Measurements from ENCODE around the gene TBCD.

Gene TBCD

GRCh38 chr17:82902972-82903874, 151.4 kb downstream of the TBCD start:
- no peaks in the 10 kb centered on the region for H3K27me3 ChIP-seq (ENCODE audit: control insufficient read depth, insufficient read depth, low read length, poor library complexity, severe bottlenecking)
- H3K9me3 ChIP-seq (ENCODE audit: control insufficient read depth, low read length) = no peaks in the 10 kb centered on the region
- 97% methylated on average over 33 of the region's 37 CpGs for WGBS, 2 experiments
- no peak overlapping the region for H3K4me3 ChIP-seq (ENCODE audit: insufficient read depth, low read depth, low read length)
- peaks cover 21% of the 10 kb centered on the region for H3K36me3 ChIP-seq (ENCODE audit: control insufficient read depth, insufficient read depth, low read length)
- H3K4me1 ChIP-seq (ENCODE audit: control insufficient read depth, insufficient read depth, low read length) = no peaks in the 10 kb centered on the region
- H3K27ac ChIP-seq (ENCODE audit: insufficient read depth, low read depth, low read length, poor library complexity, severe bottlenecking) = no peak overlapping the region

GRCh38 chr17:82905130-82905529, 153.3 kb downstream of the TBCD start:
- no peaks in the 10 kb centered on the region for H3K4me1 ChIP-seq (ENCODE audit: control insufficient read depth, insufficient read depth, low read length)
- H3K36me3 ChIP-seq (ENCODE audit: control insufficient read depth, insufficient read depth, low read length) = peaks cover 21% of the 10 kb centered on the region
- no peaks in the 10 kb centered on the region for H3K27me3 ChIP-seq (ENCODE audit: control insufficient read depth, insufficient read depth, low read length, poor library complexity, severe bottlenecking)
- no peak overlapping the region for H3K4me3 ChIP-seq (ENCODE audit: insufficient read depth, low read depth, low read length)
- H3K27ac ChIP-seq (ENCODE audit: insufficient read depth, low read depth, low read length, poor library complexity, severe bottlenecking) = no peak overlapping the region
- WGBS, 2 experiments = 95 to 96% methylated on average over 20 of the region's 20 CpGs
- no peaks in the 10 kb centered on the region for H3K9me3 ChIP-seq (ENCODE audit: control insufficient read depth, low read length)

- H3K36me3 ChIP-seq (ENCODE audit: control insufficient read depth, insufficient read depth, low read length) = peaks cover 3% of the 10 kb centered on the region
- H3K27me3 ChIP-seq (ENCODE audit: control insufficient read depth, insufficient read depth, low read length, poor library complexity, severe bottlenecking) = no peaks in the 10 kb centered on the region
- H3K4me1 ChIP-seq (ENCODE audit: control insufficient read depth, insufficient read depth, low read length) = no peaks in the 10 kb centered on the region
- WGBS, 2 experiments = 94 to 96% methylated on average over 19 of the region's 19 CpGs
- H3K27ac ChIP-seq (ENCODE audit: insufficient read depth, low read depth, low read length, poor library complexity, severe bottlenecking) = no peak overlapping the region
- no peaks in the 10 kb centered on the region for H3K9me3 ChIP-seq (ENCODE audit: control insufficient read depth, low read length)
- H3K4me3 ChIP-seq (ENCODE audit: insufficient read depth, low read depth, low read length) = no peak overlapping the region
Measured at GRCh38 chr17:82907797-82908542, 156.1 kb downstream of the TBCD start.

- Histone ChIP-seq H3K36me3 (ENCODE audit: control insufficient read depth, insufficient read depth, low read length) (peaks cover 3% of the 10 kb centered on the region), H3K27ac (ENCODE audit: insufficient read depth, low read depth, low read length, poor library complexity, severe bottlenecking) (no peak overlapping the region), H3K4me1 (ENCODE audit: control insufficient read depth, insufficient read depth, low read length) (no peaks in the 10 kb centered on the region), H3K27me3 (ENCODE audit: control insufficient read depth, insufficient read depth, low read length, poor library complexity, severe bottlenecking) (no peaks in the 10 kb centered on the region), H3K9me3 (ENCODE audit: control insufficient read depth, low read length) (no peaks in the 10 kb centered on the region), H3K4me3 (ENCODE audit: insufficient read depth, low read depth, low read length) (no peak overlapping the region)
- WGBS, 2 experiments = 95% methylated on average over 13 of the region's 13 CpGs
Measured at GRCh38 chr17:82908543-82909160, 156.8 kb downstream of the TBCD start.

- no peaks in the 10 kb centered on the region for H3K4me1 ChIP-seq (ENCODE audit: control insufficient read depth, insufficient read depth, low read length)
- peaks cover 3% of the 10 kb centered on the region for H3K36me3 ChIP-seq (ENCODE audit: control insufficient read depth, insufficient read depth, low read length)
- no peak overlapping the region for H3K27ac ChIP-seq (ENCODE audit: insufficient read depth, low read depth, low read length, poor library complexity, severe bottlenecking)
- no peaks in the 10 kb centered on the region for H3K9me3 ChIP-seq (ENCODE audit: control insufficient read depth, low read length)
- H3K27me3 ChIP-seq (ENCODE audit: control insufficient read depth, insufficient read depth, low read length, poor library complexity, severe bottlenecking) = no peaks in the 10 kb centered on the region
- 92 to 93% methylated on average over 26 of the region's 26 CpGs for WGBS, 2 experiments
- H3K4me3 ChIP-seq (ENCODE audit: insufficient read depth, low read depth, low read length) = no peak overlapping the region
Measured at GRCh38 chr17:82909322-82909904, 157.5 kb downstream of the TBCD start.

- Histone ChIP-seq H3K36me3 (ENCODE audit: control insufficient read depth, insufficient read depth, low read length) (peaks cover 3% of the 10 kb centered on the region), H3K9me3 (ENCODE audit: control insufficient read depth, low read length) (no peaks in the 10 kb centered on the region), H3K27ac (ENCODE audit: insufficient read depth, low read depth, low read length, poor library complexity, severe bottlenecking) (no peak overlapping the region), H3K27me3 (ENCODE audit: control insufficient read depth, insufficient read depth, low read length, poor library complexity, severe bottlenecking) (no peaks in the 10 kb centered on the region), H3K4me1 (ENCODE audit: control insufficient read depth, insufficient read depth, low read length) (no peaks in the 10 kb centered on the region), H3K4me3 (ENCODE audit: insufficient read depth, low read depth, low read length) (no peak overlapping the region)
- WGBS, 2 experiments = 93 to 94% methylated on average over 12 of the region's 12 CpGs
Measured at GRCh38 chr17:82910041-82910481, 158.2 kb downstream of the TBCD start.

GRCh38 chr17:82910770-82911169, 158.9 kb downstream of the TBCD start:
- Histone ChIP-seq H3K27me3 (ENCODE audit: control insufficient read depth, insufficient read depth, low read length, poor library complexity, severe bottlenecking) (no peaks in the 10 kb centered on the region), H3K36me3 (ENCODE audit: control insufficient read depth, insufficient read depth, low read length) (peaks cover 3% of the 10 kb centered on the region), H3K9me3 (ENCODE audit: control insufficient read depth, low read length) (no peaks in the 10 kb centered on the region), H3K27ac (ENCODE audit: insufficient read depth, low read depth, low read length, poor library complexity, severe bottlenecking) (no peak overlapping the region), H3K4me1 (ENCODE audit: control insufficient read depth, insufficient read depth, low read length) (no peaks in the 10 kb centered on the region), H3K4me3 (ENCODE audit: insufficient read depth, low read depth, low read length) (no peak overlapping the region)
- WGBS, 2 experiments = 83 to 84% methylated on average over 9 of the region's 9 CpGs

- H3K4me3 ChIP-seq (ENCODE audit: insufficient read depth, low read depth, low read length) = no peak overlapping the region
- no peaks in the 10 kb centered on the region for H3K9me3 ChIP-seq (ENCODE audit: control insufficient read depth, low read length)
- H3K27me3 ChIP-seq (ENCODE audit: control insufficient read depth, insufficient read depth, low read length, poor library complexity, severe bottlenecking) = no peaks in the 10 kb centered on the region
- peaks cover 3% of the 10 kb centered on the region for H3K36me3 ChIP-seq (ENCODE audit: control insufficient read depth, insufficient read depth, low read length)
- WGBS, 2 experiments = 96 to 97% methylated on average over 14 of the region's 14 CpGs
- H3K4me1 ChIP-seq (ENCODE audit: control insufficient read depth, insufficient read depth, low read length) = no peaks in the 10 kb centered on the region
- H3K27ac ChIP-seq (ENCODE audit: insufficient read depth, low read depth, low read length, poor library complexity, severe bottlenecking) = no peak overlapping the region
Measured at GRCh38 chr17:82911822-82912221, 160.0 kb downstream of the TBCD start.

- no peak overlapping the region for H3K4me3 ChIP-seq (ENCODE audit: insufficient read depth, low read depth, low read length)
Measured at GRCh38 chr17:82912484-82913089, 160.7 kb downstream of the TBCD start.

More at GRCh38 chr17:82912484-82913089, 160.7 kb downstream of the TBCD start:
- Histone ChIP-seq H3K4me1 (ENCODE audit: control insufficient read depth, insufficient read depth, low read length) (no peaks in the 10 kb centered on the region), H3K27ac (ENCODE audit: insufficient read depth, low read depth, low read length, poor library complexity, severe bottlenecking) (no peak overlapping the region), H3K36me3 (ENCODE audit: control insufficient read depth, insufficient read depth, low read length) (peaks cover 3% of the 10 kb centered on the region), H3K9me3 (ENCODE audit: control insufficient read depth, low read length) (no peaks in the 10 kb centered on the region), H3K27me3 (ENCODE audit: control insufficient read depth, insufficient read depth, low read length, poor library complexity, severe bottlenecking) (no peaks in the 10 kb centered on the region)
- WGBS, 2 experiments = 97 to 98% methylated on average over 20 of the region's 20 CpGs
